Trophoblast cell (in vitro differentiated cells and primary cell): ENCODE results near the gene DEFB119.
"Not testable (repeated sequence)": the region's sequence is repeated elsewhere in the genome, so short reads cannot be mapped to it uniquely, and the experiment has no call there.

Source experiments
- DNase-seq, 2 donors: peaks; one replicate each; pipeline ENCODE4 v3.0.0-alpha.2; 2016
- H2AFZ ChIP-seq: 2 replicates; pipeline ENCODE4 v1.6.1; 2013; ENCODE audit warnings: low read length, moderate library complexity, mild to moderate bottlenecking; ENCODE audit not compliant: insufficient read depth, poor library complexity
- H2AK5ac ChIP-seq: 2 replicates; pipeline ENCODE4 v1.6.1; 2013; ENCODE audit warnings: mild to moderate bottlenecking, low read length
- H2BK120ac ChIP-seq: 2 replicates; pipeline ENCODE4 v1.6.1; 2013; ENCODE audit warnings: low read length, mild to moderate bottlenecking, moderate library complexity; ENCODE audit not compliant: insufficient read depth, poor library complexity
- H2BK12ac ChIP-seq: 2 replicates; pipeline ENCODE4 v1.6.1; 2013; ENCODE audit warnings: mild to moderate bottlenecking, low read length, moderate library complexity
- H2BK5ac ChIP-seq: 2 replicates; pipeline ENCODE4 v1.6.1; 2013; ENCODE audit warnings: low read length, low read depth, moderate library complexity, mild to moderate bottlenecking; ENCODE audit not compliant: poor library complexity
- H3K14ac ChIP-seq: 2 replicates; pipeline ENCODE4 v1.6.1; 2013; ENCODE audit warnings: mild to moderate bottlenecking, low read length
- H3K18ac ChIP-seq: 2 replicates; pipeline ENCODE4 v1.6.1; 2013; ENCODE audit warnings: mild to moderate bottlenecking, low read length
- H3K23ac ChIP-seq: 2 replicates; pipeline ENCODE4 v1.6.1; 2013; ENCODE audit warnings: low read length
- H3K27ac ChIP-seq: 2 replicates; pipeline ENCODE4 v1.5.1; 2013; ENCODE audit warnings: low read depth, mild to moderate bottlenecking, inconsistent platforms, low read length, moderate library complexity
- H3K27me3 ChIP-seq: 2 replicates; pipeline ENCODE4 v1.6.1; 2013; ENCODE audit warnings: inconsistent platforms, mild to moderate bottlenecking, low read length, moderate library complexity; ENCODE audit not compliant: insufficient read depth
- H3K36me3 ChIP-seq, 2 experiments: 1 replicate in 1 of 2; 2 replicates in 1 of 2; pipeline ENCODE4 v1.6.1; 2013; ENCODE audit warnings: low read length in 2 of 2, mild to moderate bottlenecking in 2 of 2, moderate library complexity in 1 of 2; ENCODE audit not compliant: insufficient read depth in 2 of 2, control insufficient read depth in 1 of 2
- H3K4ac ChIP-seq: 2 replicates; pipeline ENCODE4 v1.6.1; 2013; ENCODE audit warnings: low read depth, mild to moderate bottlenecking, low read length, moderate library complexity
- H3K4me1 ChIP-seq, 2 experiments: 1 replicate in 1 of 2; 2 replicates in 1 of 2; pipeline ENCODE4 v1.6.1; 2013; ENCODE audit warnings: low read length in 2 of 2, mild to moderate bottlenecking in 2 of 2, moderate library complexity in 1 of 2; ENCODE audit not compliant: insufficient read depth in 2 of 2, control insufficient read depth in 1 of 2
- H3K4me2 ChIP-seq: 2 replicates; pipeline ENCODE4 v1.6.1; 2013; ENCODE audit warnings: inconsistent platforms, mild to moderate bottlenecking, low read length, moderate library complexity
- H3K4me3 ChIP-seq: 2 replicates; pipeline ENCODE4 v1.5.1; 2013; ENCODE audit warnings: mild to moderate bottlenecking, low read depth, low read length, inconsistent platforms
- H3K79me1 ChIP-seq: one replicate; pipeline ENCODE4 v1.6.1; 2013; ENCODE audit warnings: low read length
- H3K79me2 ChIP-seq: 2 replicates; pipeline ENCODE4 v1.6.1; 2013; ENCODE audit warnings: low read length, mild to moderate bottlenecking; ENCODE audit not compliant: control insufficient read depth, insufficient read depth, poor library complexity
- H3K9ac ChIP-seq: 2 replicates; pipeline ENCODE4 v1.6.1; 2013; ENCODE audit warnings: mild to moderate bottlenecking, low read length
- H3K9me3 ChIP-seq: 2 replicates; pipeline ENCODE4 v1.6.1; 2013; ENCODE audit warnings: low read depth, mild to moderate bottlenecking, control low read depth, inconsistent platforms, low read length; ENCODE audit not compliant: insufficient read depth
- H4K12ac ChIP-seq: 2 replicates; pipeline ENCODE4 v1.6.1; 2013; ENCODE audit warnings: low read depth, mild to moderate bottlenecking, low read length, moderate library complexity
- H4K8ac ChIP-seq: 2 replicates; pipeline ENCODE4 v1.6.1; 2013; ENCODE audit warnings: low read depth, mild to moderate bottlenecking, low read length, moderate library complexity
- H4K91ac ChIP-seq: one replicate; pipeline ENCODE4 v1.6.1; 2013; ENCODE audit warnings: low read depth, mild to moderate bottlenecking, low read length, moderate library complexity
- WGBS: extraction: QIAGEN DNeasy Blood & Tissue Kit; methylation state at CpG from one replicate; pipeline ENCODE4 v1.1.7; 2013; ENCODE audit warnings: missing lambda C conversion rate; ENCODE audit not compliant: insufficient read length, insufficient coverage; ENCODE audit errors: extremely low coverage; 5-methylcytosine and 5-hydroxymethylcytosine counted together

DEFB119 gene

DNA sequence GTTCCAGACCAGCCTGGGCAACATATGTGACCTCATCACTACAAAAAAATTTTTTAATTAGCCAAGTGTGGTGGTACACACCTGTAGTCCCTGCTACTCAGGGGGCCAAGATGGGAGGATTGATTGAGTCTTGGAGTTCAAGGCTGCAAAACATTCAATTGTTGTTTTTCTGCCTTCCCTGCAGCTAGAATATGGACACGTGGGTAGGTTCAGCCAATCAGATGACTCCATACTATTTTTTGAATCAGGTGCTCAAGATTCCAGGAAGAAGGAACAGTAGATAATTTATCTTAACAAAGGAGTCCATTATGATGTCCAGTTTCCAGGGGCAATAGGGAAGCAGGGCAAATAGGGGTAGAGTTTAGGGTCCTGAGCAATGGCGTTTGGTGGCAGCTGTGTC lies 2.4 kb upstream of the DEFB119 start:
- Histone ChIP-seq H2BK120ac (no peak overlapping the region), H3K79me2 (no peaks in the 10 kb centered on the region), H3K9me3 (peaks cover 29% of the 10 kb centered on the region), H3K4me2 (no peak overlapping the region), H2BK12ac (no peak overlapping the region), H2AK5ac (no peak overlapping the region), H3K27me3 (no peaks in the 10 kb centered on the region), H2AFZ (no peak overlapping the region), H2BK5ac (no peak overlapping the region), H4K91ac (no peak overlapping the region), H3K27ac (no peak overlapping the region), H4K12ac (no peak overlapping the region), H3K18ac (no peak overlapping the region), H4K8ac (no peak overlapping the region), H3K14ac (no peak overlapping the region), H3K79me1 (no peaks in the 10 kb centered on the region), H3K4ac (no peak overlapping the region), H3K9ac (peak overlapping the region; percentile 63), H3K36me3 (no peaks in the 10 kb centered on the region), H3K4me1 (no peaks in the 10 kb centered on the region), H3K4me3 (no peak overlapping the region), H3K23ac (no peak overlapping the region)
- no CpG with 5 or more reads among the region's 2 CpGs for WGBS
- DNase-seq, result no peak

DNA sequence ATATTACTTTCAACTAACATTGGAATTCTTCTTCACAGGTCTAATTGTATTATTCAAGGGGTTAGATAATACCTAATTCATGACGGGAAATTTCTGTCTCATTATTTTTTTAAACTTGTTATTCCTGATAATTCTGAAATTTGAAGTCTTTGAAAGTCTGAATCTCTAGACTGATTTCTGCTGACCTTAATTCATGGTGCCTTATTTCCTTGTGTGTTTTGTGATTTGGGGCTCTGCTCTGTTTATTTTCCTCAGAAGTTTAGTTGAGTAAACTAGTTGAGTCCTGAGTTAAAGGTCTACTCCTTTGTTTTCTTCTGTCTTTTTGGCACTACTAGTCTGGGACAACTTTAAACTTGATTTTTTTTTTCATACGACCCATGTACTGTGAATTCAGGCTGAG lies 16.0 kb downstream of the DEFB119 start:
- Histone ChIP-seq H3K4me1 (no peaks in the 10 kb centered on the region), H3K4ac (no peak overlapping the region), H3K27ac (no peak overlapping the region), H4K8ac (no peak overlapping the region), H2AFZ (no peak overlapping the region), H2BK120ac (no peak overlapping the region), H2AK5ac (no peak overlapping the region), H3K27me3 (no peaks in the 10 kb centered on the region), H3K23ac (no peak overlapping the region), H3K18ac (no peak overlapping the region), H3K9ac (no peak overlapping the region), H4K12ac (no peak overlapping the region), H3K79me1 (no peaks in the 10 kb centered on the region), H2BK12ac (no peak overlapping the region), H3K14ac (no peak overlapping the region), H4K91ac (no peak overlapping the region), H3K36me3 (no peaks in the 10 kb centered on the region), H2BK5ac (no peak overlapping the region), H3K4me2 (no peak overlapping the region), H3K79me2 (no peaks in the 10 kb centered on the region), H3K4me3 (no peak overlapping the region), H3K9me3 (peaks cover 19% of the 10 kb centered on the region)
- no peak for DNase-seq
- WGBS, result no CpG with 5 or more reads among the region's 2 CpGs

GRCh38 chr20:31368301-31368700 lies 22.1 kb downstream of the DEFB119 start, which contains the start of gene DEFB118:
DEFB118 (plus strand) TSS chr20:31368601; CDS start chr20:31368651, 50 bp downstream.
- Histone ChIP-seq H3K79me1 (no peaks in the 10 kb centered on the region), H3K9ac (no peak within 1 kb of the TSS), H4K91ac (no peak within 1 kb of the TSS), H2BK12ac (no peak within 1 kb of the TSS), H2BK5ac (no peak within 1 kb of the TSS), H2AFZ (no peak within 1 kb of the TSS), H3K36me3 (no peaks in the 10 kb centered on the region), H3K18ac (no peak within 1 kb of the TSS), H3K4me1 (no peaks in the 10 kb centered on the region), H4K12ac (no peak within 1 kb of the TSS), H3K79me2 (no peaks in the 10 kb centered on the region), H3K4me2 (no peak within 1 kb of the TSS), H3K27me3 (no peaks in the 10 kb centered on the region), H3K4me3 (no peak within 1 kb of the TSS), H3K23ac (no peak within 1 kb of the TSS), H4K8ac (no peak within 1 kb of the TSS), H3K27ac (no peak within 1 kb of the TSS), H3K4ac (no peak within 1 kb of the TSS), H2BK120ac (no peak within 1 kb of the TSS), H2AK5ac (no peak within 1 kb of the TSS), H3K14ac (no peak within 1 kb of the TSS), H3K9me3 (peaks cover 15% of the 10 kb centered on the region)
- no CpG with 5 or more reads among the region's 2 CpGs for WGBS
- no peak for DNase-seq

- DNase-seq, H2BK5ac ChIP-seq, H3K9ac ChIP-seq, H3K9me3 ChIP-seq, H3K4me1 ChIP-seq, H3K4me3 ChIP-seq, H3K36me3 ChIP-seq, H3K4ac ChIP-seq, H2BK12ac ChIP-seq, H2AK5ac ChIP-seq, H3K79me1 ChIP-seq, H3K23ac ChIP-seq, H4K91ac ChIP-seq, H3K18ac ChIP-seq, H4K8ac ChIP-seq, H2AFZ ChIP-seq, H3K27ac ChIP-seq, H3K79me2 ChIP-seq, H3K4me2 ChIP-seq, H3K27me3 ChIP-seq, H2BK120ac ChIP-seq, H3K14ac ChIP-seq, H4K12ac ChIP-seq: not testable (repeated sequence)
- WGBS, result no CpG with 5 or more reads among the region's 5 CpGs
These were observed 26.1 kb downstream of the DEFB119 start for GRCh38 chr20:31364272-31364671.
